ENCODE results near the gene HBA1. TPM values are rescaled to one million over a fixed set of nuclear protein-coding genes. Genes with fewer than 3 reads are reported as not detected.

HBA1 gene
- total RNA-seq, 2 donors from 2014 or later = 1.1 TPM; not detected in 1

DNA sequence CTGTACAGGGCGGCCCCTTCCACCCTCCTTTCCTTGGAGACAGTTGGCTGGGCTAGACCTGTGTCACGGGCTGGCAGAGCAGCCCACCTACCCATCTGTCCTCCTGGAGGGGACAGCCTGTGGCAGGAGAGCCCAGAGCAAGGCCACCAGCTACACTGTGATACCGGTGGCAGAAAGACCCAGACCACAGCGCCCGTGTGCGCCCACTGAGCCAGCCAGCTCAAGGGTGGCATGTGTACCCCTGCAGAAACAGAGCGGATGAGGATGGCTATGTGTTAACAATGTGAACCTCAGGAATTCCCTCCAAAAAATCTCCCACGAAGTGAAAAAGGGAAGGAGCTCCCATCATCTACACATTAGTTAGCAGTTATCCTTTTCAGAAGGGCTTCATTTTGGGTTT, 10.8 kb downstream of the HBA1 start:
- TF ChIP-seq, protein P1, sequence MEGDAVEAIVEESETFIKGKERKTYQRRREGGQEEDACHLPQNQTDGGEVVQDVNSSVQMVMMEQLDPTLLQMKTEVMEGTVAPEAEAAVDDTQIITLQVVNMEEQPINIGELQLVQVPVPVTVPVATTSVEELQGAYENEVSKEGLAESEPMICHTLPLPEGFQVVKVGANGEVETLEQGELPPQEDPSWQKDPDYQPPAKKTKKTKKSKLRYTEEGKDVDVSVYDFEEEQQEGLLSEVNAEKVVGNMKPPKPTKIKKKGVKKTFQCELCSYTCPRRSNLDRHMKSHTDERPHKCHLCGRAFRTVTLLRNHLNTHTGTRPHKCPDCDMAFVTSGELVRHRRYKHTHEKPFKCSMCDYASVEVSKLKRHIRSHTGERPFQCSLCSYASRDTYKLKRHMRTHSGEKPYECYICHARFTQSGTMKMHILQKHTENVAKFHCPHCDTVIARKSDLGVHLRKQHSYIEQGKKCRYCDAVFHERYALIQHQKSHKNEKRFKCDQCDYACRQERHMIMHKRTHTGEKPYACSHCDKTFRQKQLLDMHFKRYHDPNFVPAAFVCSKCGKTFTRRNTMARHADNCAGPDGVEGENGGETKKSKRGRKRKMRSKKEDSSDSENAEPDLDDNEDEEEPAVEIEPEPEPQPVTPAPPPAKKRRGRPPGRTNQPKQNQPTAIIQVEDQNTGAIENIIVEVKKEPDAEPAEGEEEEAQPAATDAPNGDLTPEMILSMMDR (conservative IDR thresholded peaks at IDR 0.05) = no peak
- Mint-ChIP-seq H3K36me3 (ENCODE audit: low read depth) (peaks cover 65% of the 10 kb centered on the region), H3K4me1 (no peaks in the 10 kb centered on the region), H3K9me3 (no peaks in the 10 kb centered on the region), H3K27ac (no peak overlapping the region), H3K27me3 (ENCODE audit: insufficient read depth) (no peaks in the 10 kb centered on the region), H3K4me3 (no peak overlapping the region)
- Histone ChIP-seq H3K9ac (ENCODE audit: extremely low read depth, low read length, poor library complexity, severe bottlenecking) (no peak overlapping the region), H3K36me3 (ENCODE audit: control insufficient read depth, insufficient read depth, low read length) (peaks cover 66% of the 10 kb centered on the region), H3K27me3 (ENCODE audit: control insufficient read depth, insufficient read depth, low read length, poor library complexity, severe bottlenecking) (no peaks in the 10 kb centered on the region), H3K4me1 (ENCODE audit: control insufficient read depth, insufficient read depth, low read length) (no peaks in the 10 kb centered on the region), H3K27ac (ENCODE audit: low read depth, low read length) (no peak overlapping the region), H3K9me3 (ENCODE audit: control insufficient read depth, low read length) (no peaks in the 10 kb centered on the region), H3K4me3 (ENCODE audit: low read length) (no peak overlapping the region)
- 98 to 100% methylated on average over 6 to 7 of the region's 8 CpGs for WGBS, 2 experiments (ENCODE audit: insufficient coverage in 1 of 2, insufficient read length in 1 of 2)
- DNase-seq = no peak

DNA sequence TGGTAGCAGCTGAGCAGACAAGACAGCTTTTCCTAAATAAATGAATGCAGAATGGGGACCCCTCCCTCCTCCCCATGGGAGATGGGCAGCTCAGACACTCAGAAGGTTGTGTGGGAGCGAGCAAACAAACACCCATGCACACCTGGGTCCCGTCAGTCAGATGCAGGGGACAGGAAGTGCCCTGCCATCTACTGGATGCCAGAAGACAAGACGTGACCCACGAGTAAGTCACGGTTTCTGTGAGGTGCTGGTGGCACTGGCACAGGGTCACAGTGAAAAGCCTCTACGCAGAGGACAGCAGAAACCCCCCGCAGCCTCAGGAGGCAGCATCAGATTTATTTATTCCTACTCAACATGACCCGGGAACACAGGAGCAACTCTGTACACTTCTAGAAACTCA, 12.2 kb downstream of the HBA1 start:
- peak overlapping the region; percentile 30 for H3K27ac Mint-ChIP-seq
- Histone ChIP-seq H3K27me3 (ENCODE audit: control insufficient read depth, insufficient read depth, low read length, poor library complexity, severe bottlenecking) (no peaks in the 10 kb centered on the region), H3K36me3 (ENCODE audit: control insufficient read depth, insufficient read depth, low read length) (peaks cover 74% of the 10 kb centered on the region), H3K4me1 (ENCODE audit: control insufficient read depth, insufficient read depth, low read length) (no peaks in the 10 kb centered on the region), H3K9me3 (ENCODE audit: control insufficient read depth, low read length) (no peaks in the 10 kb centered on the region), H3K4me3 (ENCODE audit: low read length) (no peak overlapping the region), H3K27ac (ENCODE audit: low read depth, low read length) (no peak overlapping the region), H3K9ac (ENCODE audit: extremely low read depth, low read length, poor library complexity, severe bottlenecking) (no peak overlapping the region)
- no peaks in the 10 kb centered on the region for H3K4me1 Mint-ChIP-seq
- H3K27me3 Mint-ChIP-seq (ENCODE audit: insufficient read depth) = no peaks in the 10 kb centered on the region
- peaks cover 72% of the 10 kb centered on the region for H3K36me3 Mint-ChIP-seq (ENCODE audit: low read depth)
- TF ChIP-seq, protein P1 (conservative IDR thresholded peaks at IDR 0.05) = peak; percentile 65
- no peak for DNase-seq
- no peak overlapping the region for H3K4me3 Mint-ChIP-seq
- 93 to 94% methylated on average over 6 to 8 of the region's 8 CpGs for WGBS, 2 experiments (ENCODE audit: insufficient coverage in 1 of 2, insufficient read length in 1 of 2)
- no peaks in the 10 kb centered on the region for H3K9me3 Mint-ChIP-seq

DNA sequence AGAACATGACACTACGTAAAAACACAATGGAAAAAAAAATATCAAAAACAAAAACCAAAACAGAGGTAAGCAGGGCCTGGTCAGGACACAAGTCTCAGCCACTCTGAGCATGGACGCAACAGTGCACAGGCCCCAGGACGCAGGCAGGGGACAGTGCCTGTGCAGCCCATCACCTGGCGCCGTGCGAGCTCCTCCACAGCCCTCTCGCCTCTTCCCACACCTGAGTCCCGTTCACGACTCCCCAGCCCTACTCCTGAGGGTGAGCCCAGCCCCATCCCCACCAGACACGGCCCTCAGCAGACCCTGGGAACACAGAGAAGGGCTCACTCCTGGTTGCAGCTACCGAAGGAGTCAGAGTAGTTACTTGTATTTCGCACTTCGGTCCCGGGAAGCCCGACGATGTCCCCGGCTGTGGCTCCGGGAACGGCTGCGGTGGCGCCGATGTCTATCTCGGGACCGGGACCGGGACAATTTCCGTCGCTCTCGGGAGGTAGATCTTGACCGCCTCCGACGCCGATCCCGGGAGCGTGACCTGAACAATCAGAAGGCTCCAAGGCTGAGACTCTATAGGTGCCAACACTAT, 13.2 kb downstream of the HBA1 start:
- H3K36me3 ChIP-seq (ENCODE audit: control insufficient read depth, insufficient read depth, low read length) = peaks cover 77% of the 10 kb centered on the region
- WGBS, 2 experiments (ENCODE audit: insufficient coverage in 1 of 2, insufficient read length in 1 of 2) = 97 to 98% methylated on average over 27 to 34 of the region's 34 CpGs
- peaks cover 76% of the 10 kb centered on the region for H3K36me3 Mint-ChIP-seq (ENCODE audit: low read depth)

More for the DNA sequence above, 13.2 kb downstream of the HBA1 start:
- H3K9ac ChIP-seq (ENCODE audit: extremely low read depth, low read length, poor library complexity, severe bottlenecking) = no peak overlapping the region
- Mint-ChIP-seq H3K4me3 (no peak overlapping the region), H3K9me3 (no peaks in the 10 kb centered on the region), H3K27me3 (ENCODE audit: insufficient read depth) (no peaks in the 10 kb centered on the region), H3K4me1 (no peaks in the 10 kb centered on the region), H3K27ac (peak overlapping the region; percentile 36)
- H3K9me3 ChIP-seq (ENCODE audit: control insufficient read depth, low read length) = no peaks in the 10 kb centered on the region
- H3K27ac ChIP-seq (ENCODE audit: low read depth, low read length) = no peak overlapping the region
- TF ChIP-seq, protein P1 (conservative IDR thresholded peaks at IDR 0.05) = no peak
- no peaks in the 10 kb centered on the region for H3K27me3 ChIP-seq (ENCODE audit: control insufficient read depth, insufficient read depth, low read length, poor library complexity, severe bottlenecking)
- no peaks in the 10 kb centered on the region for H3K4me1 ChIP-seq (ENCODE audit: control insufficient read depth, insufficient read depth, low read length)
- no peak overlapping the region for H3K4me3 ChIP-seq (ENCODE audit: low read length)
- DNase-seq = no peak
